Activated CD4-positive, alpha-beta memory T cell treated with anti-CD3 and anti-CD28 coated beads for 36 hours (primary cell): Measurements from ENCODE around the gene HS6ST3. TPM values are rescaled to one million over a fixed set of nuclear protein-coding genes. Genes with fewer than 3 reads are reported as not detected.

Experiments
- CTCF ChIA-PET: fragments of 350-600 bp; sonication (Branson Sonifier 250); formaldehyde crosslinking; loops from one replicate; lab custom pipeline; 2021; ENCODE audit warnings: antibody characterized with exemption, inconsistent platforms; lab: Charles Lee
- POLR2A ChIA-PET: fragments of 350-600 bp; sonication (Branson Sonifier 250); formaldehyde crosslinking; loops from one replicate; lab custom pipeline; 2021; ENCODE audit warnings: antibody characterized with exemption; lab: Charles Lee
- DNase-seq: peaks from one replicate; pipeline ENCODE4 v3.0.0-alpha.2; 2020
- H3K27ac Mint-ChIP-seq: one replicate; pipeline ENCODE4 v1.8.0; 2021; ENCODE audit warnings: mixed read lengths
- H3K27me3 Mint-ChIP-seq: one replicate; pipeline ENCODE4 v1.8.0; 2021; ENCODE audit warnings: mixed read lengths
- H3K36me3 Mint-ChIP-seq: one replicate; pipeline ENCODE4 v1.8.0; 2021; ENCODE audit warnings: mixed read lengths
- H3K4me1 Mint-ChIP-seq: one replicate; pipeline ENCODE4 v1.8.0; 2021; ENCODE audit warnings: low read depth, mixed read lengths
- H3K4me3 Mint-ChIP-seq: one replicate; pipeline ENCODE4 v1.8.0; 2021; ENCODE audit warnings: mild to moderate bottlenecking, mixed read lengths
- H3K9me3 Mint-ChIP-seq: one replicate; pipeline ENCODE4 v1.8.0; 2021; ENCODE audit warnings: mixed read lengths
- intact Hi-C: fragments of 100-400 bp; cut with micrococcal nuclease; formaldehyde crosslinking; loops from one replicate; pipeline ENCODE4 v1.15.1; 2023
- total RNA-seq, 2 experiments: library from RNA; stranded (reverse); gene quantifications; one replicate each; pipeline ENCODE4 v1.2.3, GENCODE V29; 2021

The HS6ST3 gene
- total RNA-seq, 2 experiments from 2014 or later, result not detected

- no peaks in the 10 kb centered on the region for H3K36me3 Mint-ChIP-seq
- intact Hi-C loops, result no loop called here
- peaks cover 4% of the 10 kb centered on the region for H3K9me3 Mint-ChIP-seq
- POLR2A ChIA-PET, result no interaction called here
- H3K27ac Mint-ChIP-seq, result no peak overlapping the region
- no peaks in the 10 kb centered on the region for H3K4me1 Mint-ChIP-seq
- DNase-seq, result no peak
- CTCF ChIA-PET, result no interaction called here
- H3K4me3 Mint-ChIP-seq, result no peak overlapping the region
- H3K27me3 Mint-ChIP-seq, result no peaks in the 10 kb centered on the region
These were observed 455.1 kb downstream of the HS6ST3 start for GRCh38 chr13:96544957-96545356.

GRCh38 chr13:96546463-96546862 lies 456.6 kb downstream of the HS6ST3 start:
- Mint-ChIP-seq H3K4me3 (no peak overlapping the region), H3K27me3 (no peaks in the 10 kb centered on the region), H3K27ac (no peak overlapping the region), H3K9me3 (peaks cover 4% of the 10 kb centered on the region), H3K36me3 (no peaks in the 10 kb centered on the region), H3K4me1 (no peaks in the 10 kb centered on the region)
- no peak for DNase-seq
- POLR2A ChIA-PET, result no interaction called here
- CTCF ChIA-PET, result no interaction called here
- intact Hi-C loops, result no loop called here

- H3K4me1 Mint-ChIP-seq, result no peaks in the 10 kb centered on the region
- DNase-seq, result no peak
- ChIA-PET CTCF (no interaction called here), POLR2A (no interaction called here)
- H3K36me3 Mint-ChIP-seq, result no peaks in the 10 kb centered on the region
- no peak overlapping the region for H3K4me3 Mint-ChIP-seq
- no peak overlapping the region for H3K27ac Mint-ChIP-seq
- H3K9me3 Mint-ChIP-seq, result no peaks in the 10 kb centered on the region
- no peaks in the 10 kb centered on the region for H3K27me3 Mint-ChIP-seq
- intact Hi-C loops, result no loop called here
These were observed 461.6 kb downstream of the HS6ST3 start for GRCh38 chr13:96551546-96551945.

GRCh38 chr13:96552559-96552958 lies 462.7 kb downstream of the HS6ST3 start:
- Mint-ChIP-seq H3K27me3 (no peaks in the 10 kb centered on the region), H3K4me1 (no peaks in the 10 kb centered on the region), H3K9me3 (no peaks in the 10 kb centered on the region), H3K4me3 (no peak overlapping the region), H3K27ac (no peak overlapping the region), H3K36me3 (no peaks in the 10 kb centered on the region)
- no peak for DNase-seq
- intact Hi-C loops, result no loop called here
- CTCF ChIA-PET, result no interaction called here
- POLR2A ChIA-PET, result no interaction called here

GRCh38 chr13:96553796-96554195 lies 463.9 kb downstream of the HS6ST3 start:
- Mint-ChIP-seq H3K27me3 (no peaks in the 10 kb centered on the region), H3K4me1 (no peaks in the 10 kb centered on the region), H3K36me3 (no peaks in the 10 kb centered on the region), H3K9me3 (no peaks in the 10 kb centered on the region), H3K4me3 (no peak overlapping the region), H3K27ac (no peak overlapping the region)
- intact Hi-C loops, result no loop called here
- ChIA-PET CTCF (no interaction called here), POLR2A (no interaction called here)
- DNase-seq, result no peak

GRCh38 chr13:96573563-96573962 lies 483.7 kb downstream of the HS6ST3 start:
- CTCF ChIA-PET, result no interaction called here
- H3K9me3 Mint-ChIP-seq, result peaks cover 13% of the 10 kb centered on the region
- H3K4me1 Mint-ChIP-seq, result no peaks in the 10 kb centered on the region
- no peaks in the 10 kb centered on the region for H3K27me3 Mint-ChIP-seq
- H3K4me3 Mint-ChIP-seq, result no peak overlapping the region
- intact Hi-C loops, result no loop called here
- POLR2A ChIA-PET, result no interaction called here
- no peaks in the 10 kb centered on the region for H3K36me3 Mint-ChIP-seq
- H3K27ac Mint-ChIP-seq, result no peak overlapping the region
- DNase-seq, result no peak

- DNase-seq, result no peak
- ChIA-PET POLR2A (no interaction called here), CTCF (no interaction called here)
- Mint-ChIP-seq H3K27ac (no peak overlapping the region), H3K4me1 (no peaks in the 10 kb centered on the region), H3K36me3 (no peaks in the 10 kb centered on the region), H3K27me3 (no peaks in the 10 kb centered on the region), H3K4me3 (no peak overlapping the region), H3K9me3 (peaks cover 13% of the 10 kb centered on the region)
- intact Hi-C loops, result no loop called here
These were observed 485.8 kb downstream of the HS6ST3 start for GRCh38 chr13:96575423-96576320.

GRCh38 chr13:96581741-96582140 lies 491.8 kb downstream of the HS6ST3 start:
- Mint-ChIP-seq H3K27ac (no peak overlapping the region), H3K4me3 (no peak overlapping the region), H3K27me3 (no peaks in the 10 kb centered on the region), H3K9me3 (peaks cover 14% of the 10 kb centered on the region), H3K36me3 (no peaks in the 10 kb centered on the region), H3K4me1 (no peaks in the 10 kb centered on the region)
- intact Hi-C loops, result no loop called here
- ChIA-PET CTCF (no interaction called here), POLR2A (no interaction called here)
- no peak for DNase-seq

GRCh38 chr13:96615252-96615651 lies 525.3 kb downstream of the HS6ST3 start:
- no peaks in the 10 kb centered on the region for H3K27me3 Mint-ChIP-seq
- H3K4me1 Mint-ChIP-seq, result no peaks in the 10 kb centered on the region
- ChIA-PET POLR2A (no interaction called here), CTCF (no interaction called here)
- no peak overlapping the region for H3K27ac Mint-ChIP-seq
- H3K4me3 Mint-ChIP-seq, result no peak overlapping the region
- H3K9me3 Mint-ChIP-seq, result peaks cover 16% of the 10 kb centered on the region
- DNase-seq, result no peak
- no peaks in the 10 kb centered on the region for H3K36me3 Mint-ChIP-seq
- intact Hi-C loops, result no loop called here

- ChIA-PET CTCF (interaction anchor here (0.7 kb wide), 1 partner anchor 94 kb away, joined by 3 read pairs; no protein-coding TSS in a partner anchor), POLR2A (no interaction called here)
- H3K27me3 Mint-ChIP-seq, result no peaks in the 10 kb centered on the region
- H3K36me3 Mint-ChIP-seq, result no peaks in the 10 kb centered on the region
- intact Hi-C loops, result no loop called here
- no peaks in the 10 kb centered on the region for H3K4me1 Mint-ChIP-seq
- H3K27ac Mint-ChIP-seq, result no peak overlapping the region
- DNase-seq, result no peak
- H3K9me3 Mint-ChIP-seq, result peaks cover 9% of the 10 kb centered on the region
- H3K4me3 Mint-ChIP-seq, result no peak overlapping the region
These were observed 527.6 kb downstream of the HS6ST3 start for GRCh38 chr13:96617528-96617927.

- Mint-ChIP-seq H3K36me3 (no peaks in the 10 kb centered on the region), H3K4me3 (no peak overlapping the region), H3K4me1 (no peaks in the 10 kb centered on the region), H3K27ac (no peak overlapping the region), H3K9me3 (peaks cover 5% of the 10 kb centered on the region), H3K27me3 (no peaks in the 10 kb centered on the region)
- POLR2A ChIA-PET, result no interaction called here
- DNase-seq, result no peak
- intact Hi-C loops, result no loop called here
- CTCF ChIA-PET, result no interaction called here
These were observed 531.8 kb downstream of the HS6ST3 start for GRCh38 chr13:96621634-96622183.

- Mint-ChIP-seq H3K9me3 (peaks cover 4% of the 10 kb centered on the region), H3K27ac (no peak overlapping the region), H3K4me1 (no peaks in the 10 kb centered on the region), H3K27me3 (no peaks in the 10 kb centered on the region), H3K36me3 (no peaks in the 10 kb centered on the region), H3K4me3 (no peak overlapping the region)
- ChIA-PET POLR2A (no interaction called here), CTCF (no interaction called here)
- intact Hi-C loops, result no loop called here
- DNase-seq, result no peak
These were observed 539.4 kb downstream of the HS6ST3 start for GRCh38 chr13:96629331-96629730.
